Effector memory CD4-positive, alpha-beta T cell (primary cell): ENCODE measurements around the gene PLSCR4.

Experiments
- DNase-seq, 3 donors: peaks; one replicate each; pipeline ENCODE4 v3.0.0-alpha.2; 2020
- H3K27ac ChIP-seq: 2 replicates; pipeline ENCODE4 v1.7.0; 2013; ENCODE audit warnings: mild to moderate bottlenecking, low read length, moderate library complexity; ENCODE audit not compliant: insufficient read depth, poor library complexity, severe bottlenecking
- H3K27me3 ChIP-seq: replicated peaks from 2 replicates; pipeline ENCODE4 v1.7.0; 2013; ENCODE audit warnings: mild to moderate bottlenecking, low read length; ENCODE audit not compliant: insufficient read depth, control insufficient read depth, poor library complexity, severe bottlenecking
- H3K36me3 ChIP-seq: 2 replicates; pipeline ENCODE4 v1.7.0; 2013; ENCODE audit warnings: mild to moderate bottlenecking, low read length, moderate library complexity; ENCODE audit not compliant: control insufficient read depth, insufficient read depth
- H3K4me1 ChIP-seq: 2 replicates; pipeline ENCODE4 v1.7.0; 2013; ENCODE audit warnings: low read length, mild to moderate bottlenecking; ENCODE audit not compliant: control insufficient read depth, insufficient read depth, poor library complexity, severe bottlenecking
- H3K4me3 ChIP-seq: 2 replicates; pipeline ENCODE4 v1.7.0; 2013; ENCODE audit warnings: low read length, low read depth, mild to moderate bottlenecking; ENCODE audit not compliant: insufficient read depth, poor library complexity, severe bottlenecking
- H3K9me3 ChIP-seq: 2 replicates; pipeline ENCODE4 v1.7.0; 2013; ENCODE audit warnings: mild to moderate bottlenecking, low read length, moderate library complexity; ENCODE audit not compliant: control insufficient read depth

PLSCR4 gene

GRCh38 chr3:146164071-146164470 lies 86.8 kb downstream of the PLSCR4 start:
- Histone ChIP-seq H3K4me3 (no peak overlapping the region), H3K27me3 (peaks cover 4% of the 10 kb centered on the region), H3K9me3 (no peaks in the 10 kb centered on the region), H3K4me1 (no peaks in the 10 kb centered on the region), H3K36me3 (no peaks in the 10 kb centered on the region), H3K27ac (no peak overlapping the region)
- no peak for DNase-seq

- no peaks in the 10 kb centered on the region for H3K36me3 ChIP-seq
- H3K4me3 ChIP-seq, result no peak overlapping the region
- H3K27me3 ChIP-seq, result peaks cover 4% of the 10 kb centered on the region
- H3K4me1 ChIP-seq, result no peaks in the 10 kb centered on the region
- H3K27ac ChIP-seq, result no peak overlapping the region
- no peaks in the 10 kb centered on the region for H3K9me3 ChIP-seq
- no peak for DNase-seq
Observed at GRCh38 chr3:146163584-146163983, 87.3 kb downstream of the PLSCR4 start.

GRCh38 chr3:146162561-146162960 lies 88.3 kb downstream of the PLSCR4 start:
- no peaks in the 10 kb centered on the region for H3K4me1 ChIP-seq
- no peak overlapping the region for H3K4me3 ChIP-seq
- DNase-seq, result no peak
- no peak overlapping the region for H3K27ac ChIP-seq
- no peaks in the 10 kb centered on the region for H3K9me3 ChIP-seq
- no peaks in the 10 kb centered on the region for H3K36me3 ChIP-seq
- H3K27me3 ChIP-seq, result peaks cover 4% of the 10 kb centered on the region

GRCh38 chr3:146161663-146162002 lies 89.3 kb downstream of the PLSCR4 start:
- no peaks in the 10 kb centered on the region for H3K4me1 ChIP-seq
- DNase-seq, result no peak

GRCh38 chr3:146160964-146161662 lies 89.8 kb downstream of the PLSCR4 start, which contains the start of gene PLOD2:
Gene PLOD2, minus strand, starts transcription at chr3:146161184. Its CDS starts 195 bp downstream, at chr3:146160989.
- no peak for DNase-seq

More at GRCh38 chr3:146161663-146162002, 89.3 kb downstream of the PLSCR4 start:
- Histone ChIP-seq H3K27ac (no peak overlapping the region), H3K4me3 (no peak overlapping the region), H3K27me3 (peaks cover 4% of the 10 kb centered on the region), H3K36me3 (no peaks in the 10 kb centered on the region), H3K9me3 (no peaks in the 10 kb centered on the region)

GRCh38 chr3:146160321-146160963 lies 90.5 kb downstream of the PLSCR4 start:
- no peak for DNase-seq
- no peak overlapping the region for H3K27ac ChIP-seq
- no peak overlapping the region for H3K4me3 ChIP-seq
- no peaks in the 10 kb centered on the region for H3K36me3 ChIP-seq
- no peaks in the 10 kb centered on the region for H3K9me3 ChIP-seq
- no peaks in the 10 kb centered on the region for H3K4me1 ChIP-seq
- H3K27me3 ChIP-seq, result peaks cover 4% of the 10 kb centered on the region

More at GRCh38 chr3:146160964-146161662, 89.8 kb downstream of the PLSCR4 start, which contains the start of gene PLOD2:
- no peak within 1 kb of the TSS for H3K4me3 ChIP-seq
- H3K27me3 ChIP-seq, result peaks cover 4% of the 10 kb centered on the region
- no peaks in the 10 kb centered on the region for H3K36me3 ChIP-seq
- H3K27ac ChIP-seq, result no peak within 1 kb of the TSS
- no peaks in the 10 kb centered on the region for H3K4me1 ChIP-seq
- no peaks in the 10 kb centered on the region for H3K9me3 ChIP-seq

- H3K9me3 ChIP-seq, result no peaks in the 10 kb centered on the region
- no peak overlapping the region for H3K4me3 ChIP-seq
- no peak overlapping the region for H3K27ac ChIP-seq
- peaks cover 4% of the 10 kb centered on the region for H3K27me3 ChIP-seq
- H3K36me3 ChIP-seq, result no peaks in the 10 kb centered on the region
- DNase-seq, result no peak
- H3K4me1 ChIP-seq, result no peaks in the 10 kb centered on the region
Observed at GRCh38 chr3:146159616-146160320, 91.1 kb downstream of the PLSCR4 start.

GRCh38 chr3:146159037-146159436 lies 91.9 kb downstream of the PLSCR4 start:
- DNase-seq, result no peak
- peaks cover 4% of the 10 kb centered on the region for H3K27me3 ChIP-seq
- no peak overlapping the region for H3K27ac ChIP-seq
- no peaks in the 10 kb centered on the region for H3K36me3 ChIP-seq
- no peaks in the 10 kb centered on the region for H3K9me3 ChIP-seq
- H3K4me3 ChIP-seq, result no peak overlapping the region
- no peaks in the 10 kb centered on the region for H3K4me1 ChIP-seq

- no peaks in the 10 kb centered on the region for H3K4me1 ChIP-seq
- no peak overlapping the region for H3K27ac ChIP-seq
- no peaks in the 10 kb centered on the region for H3K36me3 ChIP-seq
- H3K27me3 ChIP-seq, result peaks cover 4% of the 10 kb centered on the region
- H3K9me3 ChIP-seq, result no peaks in the 10 kb centered on the region
- no peak for DNase-seq
- no peak overlapping the region for H3K4me3 ChIP-seq
Observed at GRCh38 chr3:146157325-146158060, 93.4 kb downstream of the PLSCR4 start.
